Nephron progenitor cell (in vitro differentiated cells): Measurements from ENCODE around the gene KIF9.
"Not testable (repeated sequence)": the region's sequence is repeated elsewhere in the genome, so short reads cannot be mapped to it uniquely, and the experiment has no call there.

Experiments used
- DNase-seq: peaks from one replicate; pipeline ENCODE4 v3.0.0; 2021
- H3K27ac Mint-ChIP-seq: 2 replicates; pipeline ENCODE4 v1.8.0; 2021; ENCODE audit warnings: mild to moderate bottlenecking, moderate library complexity, mixed read lengths
- H3K27me3 Mint-ChIP-seq: 2 replicates; pipeline ENCODE4 v1.8.0; 2021; ENCODE audit warnings: mild to moderate bottlenecking, low read depth, mixed read lengths; ENCODE audit not compliant: poor library complexity
- H3K36me3 Mint-ChIP-seq: 2 replicates; pipeline ENCODE4 v1.8.0; 2021; ENCODE audit warnings: low read depth, mixed read lengths
- H3K4me1 Mint-ChIP-seq: 2 replicates; pipeline ENCODE4 v1.8.0; 2021; ENCODE audit warnings: mixed read lengths
- H3K4me3 Mint-ChIP-seq: 2 replicates; pipeline ENCODE4 v1.8.0; 2021; ENCODE audit warnings: mild to moderate bottlenecking, moderate library complexity, mixed read lengths
- H3K9me3 Mint-ChIP-seq: 2 replicates; pipeline ENCODE4 v1.8.0; 2021; ENCODE audit warnings: mild to moderate bottlenecking, moderate library complexity, mixed read lengths
- TF ChIP-seq, protein P1 (sequence below): fragments of 200-600 bp; sonication (generic); IDR thresholded peaks from 2 replicates; pipeline ENCODE4 v1.5.0; 2021; ENCODE audit warnings: antibody characterized with exemption

The KIF9 gene

DNA sequence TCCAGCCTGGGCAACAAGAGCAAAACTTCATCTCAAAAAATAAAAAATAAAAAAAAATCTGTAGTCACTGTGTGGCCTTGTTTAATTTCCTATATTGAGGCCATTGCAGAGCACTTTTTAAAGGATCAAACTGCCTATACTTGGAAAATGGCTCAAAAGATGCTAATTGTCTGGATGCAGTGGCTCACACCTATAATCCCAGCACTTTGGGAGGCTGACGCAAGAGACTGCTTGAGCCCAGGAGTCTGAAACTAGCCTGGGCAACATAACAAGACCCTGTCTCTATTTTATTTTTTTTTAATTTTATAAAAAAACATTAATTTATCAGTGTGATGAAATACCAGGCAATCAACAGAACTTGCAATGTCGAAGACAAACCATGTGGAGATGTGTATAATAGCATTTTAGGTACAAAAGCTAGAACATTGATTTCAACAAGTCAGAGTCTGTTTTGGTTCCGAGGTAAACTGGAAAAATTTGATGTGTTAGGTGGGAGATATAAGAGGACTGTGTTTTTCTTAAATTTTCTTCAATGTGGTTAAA lies 71.7 kb downstream of the KIF9 start:
- no peaks in the 10 kb centered on the region for H3K27me3 Mint-ChIP-seq
- no peaks in the 10 kb centered on the region for H3K9me3 Mint-ChIP-seq
- no peaks in the 10 kb centered on the region for H3K36me3 Mint-ChIP-seq
- no peak for DNase-seq
- TF ChIP-seq, protein P1, sequence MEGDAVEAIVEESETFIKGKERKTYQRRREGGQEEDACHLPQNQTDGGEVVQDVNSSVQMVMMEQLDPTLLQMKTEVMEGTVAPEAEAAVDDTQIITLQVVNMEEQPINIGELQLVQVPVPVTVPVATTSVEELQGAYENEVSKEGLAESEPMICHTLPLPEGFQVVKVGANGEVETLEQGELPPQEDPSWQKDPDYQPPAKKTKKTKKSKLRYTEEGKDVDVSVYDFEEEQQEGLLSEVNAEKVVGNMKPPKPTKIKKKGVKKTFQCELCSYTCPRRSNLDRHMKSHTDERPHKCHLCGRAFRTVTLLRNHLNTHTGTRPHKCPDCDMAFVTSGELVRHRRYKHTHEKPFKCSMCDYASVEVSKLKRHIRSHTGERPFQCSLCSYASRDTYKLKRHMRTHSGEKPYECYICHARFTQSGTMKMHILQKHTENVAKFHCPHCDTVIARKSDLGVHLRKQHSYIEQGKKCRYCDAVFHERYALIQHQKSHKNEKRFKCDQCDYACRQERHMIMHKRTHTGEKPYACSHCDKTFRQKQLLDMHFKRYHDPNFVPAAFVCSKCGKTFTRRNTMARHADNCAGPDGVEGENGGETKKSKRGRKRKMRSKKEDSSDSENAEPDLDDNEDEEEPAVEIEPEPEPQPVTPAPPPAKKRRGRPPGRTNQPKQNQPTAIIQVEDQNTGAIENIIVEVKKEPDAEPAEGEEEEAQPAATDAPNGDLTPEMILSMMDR: no peak
- H3K4me3 Mint-ChIP-seq: no peak overlapping the region
- H3K4me1 Mint-ChIP-seq: no peaks in the 10 kb centered on the region
- H3K27ac Mint-ChIP-seq: no peak overlapping the region

DNA sequence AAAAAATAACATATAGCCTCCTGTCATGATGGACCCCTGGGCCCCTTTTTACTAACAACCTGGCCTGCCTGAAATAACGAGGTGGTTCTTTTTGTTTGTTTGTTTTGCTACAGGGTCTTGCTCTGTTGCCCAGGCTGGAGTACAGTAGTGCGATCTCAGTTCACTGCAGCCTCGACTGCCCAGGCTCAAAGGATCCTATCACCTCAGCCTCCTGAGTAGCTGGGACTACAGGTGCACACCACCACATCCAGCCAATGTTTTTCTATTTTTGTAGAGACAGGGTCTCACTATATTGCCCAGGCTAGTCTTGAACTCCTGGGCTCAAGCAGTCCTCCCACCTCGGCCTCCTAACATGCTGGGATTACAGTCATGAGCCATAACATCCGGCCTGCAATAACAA lies 76.6 kb downstream of the KIF9 start:
- H3K27ac Mint-ChIP-seq, DNase-seq, H3K9me3 Mint-ChIP-seq, H3K4me1 Mint-ChIP-seq, H3K36me3 Mint-ChIP-seq, H3K4me3 Mint-ChIP-seq, H3K27me3 Mint-ChIP-seq: not testable (repeated sequence)

DNA sequence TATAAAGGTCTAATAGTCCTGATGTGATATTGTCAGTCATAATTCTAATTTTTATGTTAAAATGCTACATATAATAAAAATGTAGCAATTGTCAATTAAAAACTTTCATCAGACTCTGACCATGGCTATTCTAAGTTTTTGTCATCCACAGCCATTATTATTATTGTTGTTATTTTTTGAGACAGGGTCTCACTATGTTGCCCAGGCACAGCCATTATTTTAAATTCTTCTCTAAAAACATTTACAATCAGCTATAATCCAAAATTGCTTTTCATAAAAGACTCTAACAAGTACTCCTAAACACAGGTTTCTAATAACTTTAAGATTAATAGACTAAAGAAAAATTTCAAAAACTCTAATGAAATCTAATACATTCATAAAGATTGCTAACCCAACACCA lies 77.7 kb downstream of the KIF9 start:
- no peaks in the 10 kb centered on the region for H3K9me3 Mint-ChIP-seq
- TF ChIP-seq, protein P1: no peak
- H3K27me3 Mint-ChIP-seq: no peaks in the 10 kb centered on the region
- H3K4me3 Mint-ChIP-seq: no peak overlapping the region
- no peaks in the 10 kb centered on the region for H3K4me1 Mint-ChIP-seq
- H3K36me3 Mint-ChIP-seq: no peaks in the 10 kb centered on the region
- H3K27ac Mint-ChIP-seq: no peak overlapping the region
- DNase-seq: no peak

DNA sequence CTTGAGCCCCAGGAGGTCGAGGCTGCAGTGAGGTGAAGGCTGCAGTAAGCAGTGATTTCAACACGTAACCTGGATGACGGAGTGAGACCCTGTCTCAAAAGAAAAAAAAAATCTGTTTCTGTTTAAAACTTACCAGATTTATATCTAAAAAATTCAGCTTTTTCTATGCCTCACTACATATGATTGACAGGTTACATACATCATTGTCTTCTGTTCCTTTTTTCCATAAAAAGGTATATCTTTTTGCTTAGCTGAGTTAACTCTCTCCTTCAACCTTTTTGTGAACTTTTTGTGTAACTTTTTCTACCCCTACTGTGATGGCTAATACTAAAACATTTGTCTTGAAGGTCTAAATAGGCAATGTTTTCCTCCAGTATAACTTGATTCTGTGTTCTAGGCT lies 80.1 kb downstream of the KIF9 start:
- Mint-ChIP-seq H3K4me3 (no peak overlapping the region), H3K36me3 (no peaks in the 10 kb centered on the region), H3K27ac (no peak overlapping the region), H3K4me1 (no peaks in the 10 kb centered on the region), H3K9me3 (no peaks in the 10 kb centered on the region), H3K27me3 (no peaks in the 10 kb centered on the region)
- DNase-seq: no peak
- TF ChIP-seq, protein P1: no peak

DNA sequence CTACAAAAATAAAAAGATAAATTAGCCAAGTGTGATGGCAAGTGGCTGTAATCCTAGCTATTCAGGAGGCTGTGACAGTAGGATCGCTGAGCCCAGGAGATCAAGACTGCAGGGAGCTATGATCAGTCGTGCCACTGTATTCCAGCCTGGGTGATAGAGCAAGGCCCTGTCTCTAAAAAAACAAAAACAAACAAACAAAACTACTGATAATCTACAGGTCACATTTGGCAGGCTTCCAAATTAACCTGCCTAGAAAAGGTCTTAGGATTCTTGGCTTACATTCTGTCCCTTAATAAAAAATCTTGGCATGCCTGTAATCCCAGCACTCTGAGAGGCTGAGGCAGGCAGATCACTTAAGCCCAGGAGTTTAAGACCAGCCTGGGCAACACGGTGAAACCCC lies 85.3 kb downstream of the KIF9 start:
- Mint-ChIP-seq H3K36me3 (peaks cover 24% of the 10 kb centered on the region), H3K27me3 (no peaks in the 10 kb centered on the region), H3K27ac (peak overlapping the region; percentile 95), H3K4me1 (peaks cover 6% of the 10 kb centered on the region), H3K4me3 (no peak overlapping the region), H3K9me3 (no peaks in the 10 kb centered on the region)
- TF ChIP-seq, protein P1: no peak
- DNase-seq: no peak

DNA sequence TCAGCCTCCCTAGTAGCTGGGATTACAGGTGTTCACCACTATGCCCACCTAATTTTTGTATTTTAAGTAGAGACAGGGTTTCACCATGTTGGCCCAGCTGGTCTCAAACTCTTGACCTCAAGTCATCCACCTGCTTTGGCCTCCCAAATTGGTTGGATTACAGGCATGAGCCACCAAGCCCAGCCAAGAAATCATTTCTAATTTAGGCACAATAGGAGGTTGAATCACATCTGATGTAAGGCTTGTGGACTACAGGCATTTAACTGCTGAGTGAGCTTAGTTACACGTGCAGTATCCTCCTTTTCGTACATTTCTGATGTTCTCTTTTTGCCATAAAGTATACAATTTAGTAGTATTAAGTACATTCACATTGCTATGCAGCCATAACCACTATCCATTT lies 87.6 kb downstream of the KIF9 start:
- no peaks in the 10 kb centered on the region for H3K27me3 Mint-ChIP-seq
- H3K4me1 Mint-ChIP-seq: peaks cover 6% of the 10 kb centered on the region
- TF ChIP-seq, protein P1: no peak
- DNase-seq: no peak
- no peak overlapping the region for H3K27ac Mint-ChIP-seq
- peaks cover 36% of the 10 kb centered on the region for H3K36me3 Mint-ChIP-seq
- H3K4me3 Mint-ChIP-seq: no peak overlapping the region
- no peaks in the 10 kb centered on the region for H3K9me3 Mint-ChIP-seq
